ENCODE results near the gene DUSP2.
"Not testable (repeated sequence)": the region's sequence is repeated elsewhere in the genome, so short reads cannot be mapped to it uniquely, and the experiment has no call there.

DNA sequence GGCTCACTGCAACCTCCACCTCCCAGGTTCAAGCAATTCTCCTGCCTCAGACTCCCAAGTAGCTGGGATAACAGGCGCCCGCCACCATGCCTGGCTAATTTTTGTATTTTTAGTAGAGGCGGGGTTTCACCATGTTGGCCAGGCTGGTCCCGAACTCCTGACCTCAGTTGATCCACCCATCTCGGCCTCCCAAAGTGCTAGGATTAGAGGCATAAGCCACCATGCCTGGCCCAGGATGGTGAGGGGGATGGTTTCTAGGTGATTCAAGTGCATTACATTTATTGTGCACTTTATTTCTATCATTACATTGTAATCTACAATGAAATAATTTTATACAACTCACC, 3.6 kb downstream of the DUSP2 start:
- TF ChIP-seq, protein P1, sequence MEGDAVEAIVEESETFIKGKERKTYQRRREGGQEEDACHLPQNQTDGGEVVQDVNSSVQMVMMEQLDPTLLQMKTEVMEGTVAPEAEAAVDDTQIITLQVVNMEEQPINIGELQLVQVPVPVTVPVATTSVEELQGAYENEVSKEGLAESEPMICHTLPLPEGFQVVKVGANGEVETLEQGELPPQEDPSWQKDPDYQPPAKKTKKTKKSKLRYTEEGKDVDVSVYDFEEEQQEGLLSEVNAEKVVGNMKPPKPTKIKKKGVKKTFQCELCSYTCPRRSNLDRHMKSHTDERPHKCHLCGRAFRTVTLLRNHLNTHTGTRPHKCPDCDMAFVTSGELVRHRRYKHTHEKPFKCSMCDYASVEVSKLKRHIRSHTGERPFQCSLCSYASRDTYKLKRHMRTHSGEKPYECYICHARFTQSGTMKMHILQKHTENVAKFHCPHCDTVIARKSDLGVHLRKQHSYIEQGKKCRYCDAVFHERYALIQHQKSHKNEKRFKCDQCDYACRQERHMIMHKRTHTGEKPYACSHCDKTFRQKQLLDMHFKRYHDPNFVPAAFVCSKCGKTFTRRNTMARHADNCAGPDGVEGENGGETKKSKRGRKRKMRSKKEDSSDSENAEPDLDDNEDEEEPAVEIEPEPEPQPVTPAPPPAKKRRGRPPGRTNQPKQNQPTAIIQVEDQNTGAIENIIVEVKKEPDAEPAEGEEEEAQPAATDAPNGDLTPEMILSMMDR (IDR thresholded peaks at IDR 0.05) = not testable (repeated sequence)
- not testable (repeated sequence) for TF ChIP-seq POLR2AphosphoS5 (IDR thresholded peaks at IDR 0.05)

All from sigmoid colon (tissue), 4 donors.